ENCODE measurements around the gene C1QTNF12. TPM values are rescaled to one million over a fixed set of nuclear protein-coding genes. Genes with fewer than 3 reads are reported as not detected.

Gene C1QTNF12
- total RNA-seq, 4 donors from 2014 or later: 0.79 to 3.0 (median 1.7) TPM; not detected in 1

GRCh38 chr1:1281533-1282321 lies 35.2 kb upstream of the C1QTNF12 start:
- DNase-seq: no peak
- peak overlapping the region; percentile 67 to 73 (median 70) for H3K27ac ChIP-seq
- peaks cover 9 to 34% (median 10%) of the 10 kb centered on the region in 3 donors for H3K4me1 ChIP-seq
- H3K27me3 ChIP-seq: peaks cover 0 to 25% (median 0%) of the 10 kb centered on the region in 4 donors
- TF ChIP-seq CTCF (IDR thresholded peaks at IDR 0.05) (no peak), POLR2A (IDR thresholded peaks at IDR 0.05) (no peak)
- H3K9me3 ChIP-seq: no peaks in the 10 kb centered on the region
- intact Hi-C loops (cut with DNase I): no loop called here
- 40% methylated on average over 1 of the region's 26 CpGs; no CpG with 5 or more reads in 1 of the 2 donors for whole genome bisulfite sequencing, 2 donors
- no peaks in the 10 kb centered on the region for H3K36me3 ChIP-seq
- no peak overlapping the region for H3K4me3 ChIP-seq

GRCh38 chr1:1280782-1281481 lies 34.4 kb upstream of the C1QTNF12 start:
- Histone ChIP-seq H3K27ac (peak overlapping the region in 1 of 4 donors; percentile 70), H3K4me1 (peaks cover 9 to 34% (median 10%) of the 10 kb centered on the region in 3 donors), H3K9me3 (no peaks in the 10 kb centered on the region), H3K4me3 (no peak overlapping the region), H3K27me3 (peaks cover 0 to 17% (median 0%) of the 10 kb centered on the region in 4 donors), H3K36me3 (no peaks in the 10 kb centered on the region)
- DNase-seq: no peak
- TF ChIP-seq CTCF (IDR thresholded peaks at IDR 0.05): no peak
- TF ChIP-seq POLR2A (IDR thresholded peaks at IDR 0.05): no peak
- intact Hi-C loops (cut with DNase I): no loop called here
- 85 to 92% methylated on average over 3 to 10 of the region's 21 CpGs for WGBS, 2 donors

GRCh38 chr1:1279028-1279427 lies 32.5 kb upstream of the C1QTNF12 start:
- H3K9me3 ChIP-seq: no peaks in the 10 kb centered on the region
- intact Hi-C loops (cut with DNase I): no loop called here
- TF ChIP-seq CTCF (IDR thresholded peaks at IDR 0.05): no peak
- TF ChIP-seq POLR2A (IDR thresholded peaks at IDR 0.05): no peak
- no peak overlapping the region for H3K4me3 ChIP-seq
- no peaks in the 10 kb centered on the region for H3K36me3 ChIP-seq
- peaks cover 16 to 42% (median 17%) of the 10 kb centered on the region in 3 donors for H3K4me1 ChIP-seq
- WGBS, 2 donors: 82 to 93% methylated on average over 10 to 12 of the region's 17 CpGs
- no peak overlapping the region for H3K27ac ChIP-seq
- no peak for DNase-seq
- H3K27me3 ChIP-seq: no peaks in the 10 kb centered on the region

- TF ChIP-seq POLR2A (IDR thresholded peaks at IDR 0.05): no peak
- no peak for TF ChIP-seq CTCF (IDR thresholded peaks at IDR 0.05)
- 85 to 91% methylated on average over 12 to 13 of the region's 13 CpGs for WGBS, 2 donors
- no peak overlapping the region for H3K4me3 ChIP-seq
- H3K27ac ChIP-seq: no peak overlapping the region
- peaks cover 16 to 41% (median 17%) of the 10 kb centered on the region in 3 donors for H3K4me1 ChIP-seq
- no peaks in the 10 kb centered on the region for H3K36me3 ChIP-seq
- no peaks in the 10 kb centered on the region for H3K27me3 ChIP-seq
- no peak for DNase-seq
- intact Hi-C loops (cut with DNase I): no loop called here
- no peaks in the 10 kb centered on the region for H3K9me3 ChIP-seq
Observed at GRCh38 chr1:1278620-1279019, 32.1 kb upstream of the C1QTNF12 start.

GRCh38 chr1:1275836-1276235 lies 29.3 kb upstream of the C1QTNF12 start:
- intact Hi-C loops (cut with DNase I): no loop called here
- Histone ChIP-seq H3K27ac (no peak overlapping the region), H3K4me1 (peaks cover 25 to 39% (median 26%) of the 10 kb centered on the region in 3 donors), H3K27me3 (no peaks in the 10 kb centered on the region), H3K36me3 (peaks cover 0 to 8% (median 3%) of the 10 kb centered on the region in 3 donors), H3K9me3 (no peaks in the 10 kb centered on the region), H3K4me3 (no peak overlapping the region)
- TF ChIP-seq CTCF (IDR thresholded peaks at IDR 0.05) (no peak), POLR2A (IDR thresholded peaks at IDR 0.05) (no peak)
- no peak for DNase-seq
- 76 to 81% methylated on average over 9 of the region's 9 CpGs for WGBS, 2 donors

All from esophagus squamous epithelium (tissue), 5 donors.